Heart right ventricle (tissue), 16 donors: ENCODE results near the gene EDDM13. TPM values are rescaled to one million over a fixed set of nuclear protein-coding genes. Genes with fewer than 3 reads are reported as not detected.

Source experiments
- ATAC-seq, 8 donors: fragments of 200-7000 bp; cut with Tn5 transposase; one replicate each; pipeline ENCODE4 v1.9.1; 2020; ENCODE audit warnings: mild to moderate bottlenecking in 8 of 8, moderate library complexity in 8 of 8, moderate number of reproducible peaks in 1 of 8
- DNase-seq, 2 donors: peaks; one replicate each; pipeline ENCODE4 v3.0.0-alpha.2; 2020
- H3K27ac ChIP-seq, 10 donors: fragments of 200-600 bp; sonication (generic) in 2 of 10; one replicate each; pipeline versions ENCODE4 v1.5.0 to v1.8.0; 2020 to 2022; ENCODE audit warnings: mild to moderate bottlenecking in 3 of 10
- H3K27me3 ChIP-seq, 7 donors: fragments of 200-600 bp; one replicate each; pipeline ENCODE4 v1.8.0; 2021 to 2022; ENCODE audit warnings: mild to moderate bottlenecking in 2 of 7
- H3K36me3 ChIP-seq, 9 donors: fragments of 200-600 bp; sonication (generic) in 1 of 9; one replicate each; pipeline versions ENCODE4 v1.5.0 to v1.8.0; 2020 to 2022; ENCODE audit warnings: mild to moderate bottlenecking in 2 of 9
- H3K4me1 ChIP-seq, 9 donors: fragments of 200-600 bp; sonication (generic) in 1 of 9; one replicate each; pipeline versions ENCODE4 v1.5.0 to v1.8.0; 2020 to 2022; ENCODE audit warnings: mild to moderate bottlenecking in 4 of 9
- H3K4me3 ChIP-seq, 10 donors: fragments of 200-600 bp; sonication (generic) in 2 of 10; one replicate each; pipeline versions ENCODE4 v1.5.0 to v1.8.0; 2020 to 2022; ENCODE audit warnings: mild to moderate bottlenecking in 7 of 10, moderate library complexity in 2 of 10
- H3K9me3 ChIP-seq, 11 donors: fragments of 200-600 bp in 10 of 11; sonication (generic) in 2 of 11; one replicate each; pipeline versions ENCODE4 v1.5.0 to v1.8.0; 2013 to 2022; ENCODE audit warnings: mild to moderate bottlenecking in 2 of 11, control low read depth in 1 of 11, moderate library complexity in 1 of 11
- CTCF ChIP-seq, 9 donors: fragments of 200-600 bp; sonication (generic) in 2 of 9; IDR thresholded peaks; one replicate each; pipeline versions ENCODE4 v1.5.0 to v1.8.0; 2021 to 2022; ENCODE audit warnings: antibody characterized with exemption in 9 of 9, mild to moderate bottlenecking in 5 of 9, moderate library complexity in 1 of 9
- WGBS, 2 donors: extraction: QIAGEN DNeasy Blood & Tissue Kit; methylation state at CpG; one replicate each; pipeline ENCODE4 v1.1.7; 2013; ENCODE audit warnings: inconsistent platforms in 1 of 2; 5-methylcytosine and 5-hydroxymethylcytosine counted together
- intact Hi-C, 10 donors: fragments of 100-400 bp; cut with DNase I; formaldehyde crosslinking; loops; one replicate each; pipeline versions ENCODE4 v1.11.1 to v1.14.2; 2022
- polyA plus RNA-seq, 2 donors: library from polyadenylated mRNA; stranded (reverse); fragments of 200-250 nt; gene quantifications; one replicate each; pipeline ENCODE4 v1.2.3, GENCODE V29; 2013
- total RNA-seq, 10 donors: library from RNA; stranded (reverse); fragmentation: NEBNext Ultra II Directional in 3 of 10; extraction: Animal tissue kit (Norgen Biotek cat#: 25700) in 3 of 10; gene quantifications; one replicate each; pipeline versions ENCODE4 v1.2.1 to v1.2.4, GENCODE V29; 2021 to 2023
- donor health status: Arrhythmogenic right ventricular cardiomyopathy.
- donor health status: ischemic (EF 13 %, LVEDD 7.1; RV severe dilation, severe dysfunction).
- donor health status: healthy with polysubstance abuse.
- donor health status: DM: no; HTN: yes; CAD: no.
- donor health status: DM: no; HTN: no; CAD: no.
- donor health status: ischemic (EF 25% LVEDD 6.9; RV normal size, moderate dysfunction).
- donor health status: ischemic (EF 25% LVEDD 5.7; RV mildly dilated, moderate dysfunction).
- donor health status: healthy.
- donor health status: DM: yes; HTN: yes; CAD: no.
- donor health status: Ischemic cardiomyopathy.
- donor health status: ischemic (EF 35%, LVEDD 5.7; RV mildly dilated, moderate dysfunction).
- donor health status: nonischemic (EF 11% LVEDD 7.7; RV severe dilation, severe dysfunction).
- donor health status: DM: yes; HTN: yes; CAD: no.
- donor health status: PGD.
- donor health status: ischemic (EF 29% LVEDD 5.4; RV normal size, mild dysfunction).
- donor health status: nonischemic (EF 23%, LVEDD 6.1; RV moderate dilation, normal function).

The EDDM13 gene
- total and polyA plus RNA-seq, 12 donors, result 0.39 to 0.87 (median 0.56) TPM; not detected in 8

GRCh38 chr19:56355517-56355916 is 83.0 kb downstream of the EDDM13 start:
- Histone ChIP-seq H3K27ac (no peak overlapping the region), H3K4me1 (no peaks in the 10 kb centered on the region), H3K4me3 (no peak overlapping the region), H3K36me3 (peaks cover 0 to 13% (median 0%) of the 10 kb centered on the region in 9 donors), H3K27me3 (no peaks in the 10 kb centered on the region), H3K9me3 (peaks cover 0 to 16% (median 0%) of the 10 kb centered on the region in 11 donors)
- intact Hi-C loops, result loop anchor here in 2 of 10 donors (10.0 kb wide), 2 partner anchors 181 to 281 kb away; partner anchors contain the start of gene GALP (in 1 of the 2)
- whole genome bisulfite sequencing, 2 donors, result 91 to 100% methylated on average over 1 of the region's 1 CpG
- no peak for TF ChIP-seq CTCF (IDR thresholded peaks at IDR 0.05)
- DNase-seq (no peak), ATAC-seq (no peak)

- Histone ChIP-seq H3K36me3 (peaks cover 0 to 23% (median 0%) of the 10 kb centered on the region in 9 donors), H3K27ac (no peak overlapping the region), H3K4me3 (no peak overlapping the region), H3K27me3 (no peaks in the 10 kb centered on the region), H3K4me1 (no peaks in the 10 kb centered on the region), H3K9me3 (peaks cover 0 to 30% (median 8%) of the 10 kb centered on the region in 11 donors)
- ATAC-seq (no peak), DNase-seq (no peak)
- 63 to 70% methylated on average over 2 of the region's 2 CpGs for WGBS, 2 donors
- no peak for TF ChIP-seq CTCF (IDR thresholded peaks at IDR 0.05)
- intact Hi-C loops, result loop anchor here in 2 of 10 donors (10.0 kb wide), 2 partner anchors 182 to 282 kb away; partner anchors contain the start of gene GALP (in 1 of the 2)
Observed at GRCh38 chr19:56356944-56357343, 84.4 kb downstream of the EDDM13 start.

Other genes starting within 250 kb of the EDDM13 start
- gene ZNF787, start 151.5 kb upstream of the EDDM13 start, total RNA-seq, result 10 to 100 TPM; 18.5 to 47.2 (median 25.7) TPM
- 10 to 100 TPM; 42.3 to 42.8 TPM for gene ZNF787, start 151.5 kb upstream of the EDDM13 start, polyA plus RNA-seq
- gene ZNF444, start 131.5 kb upstream of the EDDM13 start, total RNA-seq, result 10 to 100 TPM; 15.1 to 25.1 (median 22.2) TPM
- 10 to 100 TPM; 22.8 to 25.6 TPM for gene ZNF444, start 131.5 kb upstream of the EDDM13 start, polyA plus RNA-seq
- gene GALP, start 96.7 kb upstream of the EDDM13 start, total RNA-seq, result not detected
- gene GALP, start 96.7 kb upstream of the EDDM13 start, polyA plus RNA-seq, result not detected
- not detected for gene ZSCAN5B, start 75.0 kb upstream of the EDDM13 start, total RNA-seq
- gene ZSCAN5B, start 75.0 kb upstream of the EDDM13 start, polyA plus RNA-seq, result under 1 TPM in 1 of 2 donors, not detected in 1; 0.06 TPM
- gene ZSCAN5C, start 70.5 kb upstream of the EDDM13 start, total RNA-seq, result not detected
- not detected for gene ZSCAN5C, start 70.5 kb upstream of the EDDM13 start, polyA plus RNA-seq
- 10 to 100 TPM; 17.7 to 33.4 (median 21.4) TPM for gene ZSCAN5A, start 42.1 kb downstream of the EDDM13 start, total RNA-seq
- 10 to 100 TPM in 1 of 2 donors, 1 to 10 TPM in 1; 9.5 to 10.4 TPM for gene ZSCAN5A, start 42.1 kb downstream of the EDDM13 start, polyA plus RNA-seq
- 1 to 10 TPM; 3.0 to 6.2 (median 4.5) TPM for gene ZNF582, start 120.8 kb downstream of the EDDM13 start, total RNA-seq
- gene ZNF582, start 120.8 kb downstream of the EDDM13 start, polyA plus RNA-seq, result 1 to 10 TPM; 4.2 to 5.7 TPM
- 1 to 10 TPM; 4.6 to 7.1 (median 5.4) TPM for gene ZNF583, start 131.6 kb downstream of the EDDM13 start, total RNA-seq
- gene ZNF583, start 131.6 kb downstream of the EDDM13 start, polyA plus RNA-seq, result 1 to 10 TPM; 2.6 to 3.1 TPM
- 1 to 10 TPM; 3.0 to 6.8 (median 4.7) TPM for gene ZNF667, start 204.6 kb downstream of the EDDM13 start, total RNA-seq
- gene ZNF667, start 204.6 kb downstream of the EDDM13 start, polyA plus RNA-seq, result 1 to 10 TPM; 1.5 to 6.9 TPM
- gene ZNF471, start 235.1 kb downstream of the EDDM13 start, total RNA-seq, result 1 to 10 TPM; 3.9 to 7.7 (median 5.5) TPM
- gene ZNF471, start 235.1 kb downstream of the EDDM13 start, polyA plus RNA-seq, result 1 to 10 TPM; 1.9 to 6.3 TPM